ENCODE measurements around the gene DCLK1.
A peak's percentile ranks its signal among the peaks of the same experiment; 100 is the strongest.

DCLK1 gene

GRCh38 chr13:35744144-35744543, 387.0 kb downstream of the DCLK1 start:
- DNase-seq (ENCODE audit: low spot score): no peak

GRCh38 chr13:35743165-35743564, 388.0 kb downstream of the DCLK1 start:
- no peak for DNase-seq (ENCODE audit: low spot score)

- DNase-seq (ENCODE audit: low spot score): no peak
Measured at GRCh38 chr13:35741657-35742056, 389.5 kb downstream of the DCLK1 start.

GRCh38 chr13:35736876-35737275, 394.3 kb downstream of the DCLK1 start:
- no peak for DNase-seq (ENCODE audit: low spot score)

GRCh38 chr13:35733827-35734226, 397.4 kb downstream of the DCLK1 start:
- no peak for DNase-seq (ENCODE audit: low spot score)

GRCh38 chr13:35732565-35732964, 398.6 kb downstream of the DCLK1 start:
- no peak for DNase-seq (ENCODE audit: low spot score)

GRCh38 chr13:35731471-35731870, 399.7 kb downstream of the DCLK1 start:
- no peak for DNase-seq (ENCODE audit: low spot score)

- no peak for DNase-seq (ENCODE audit: low spot score)
Measured at GRCh38 chr13:35729926-35730627, 401.1 kb downstream of the DCLK1 start.

GRCh38 chr13:35727881-35728280, 403.3 kb downstream of the DCLK1 start:
- DNase-seq (ENCODE audit: low spot score): no peak

- DNase-seq (ENCODE audit: low spot score): no peak
Measured at GRCh38 chr13:35724446-35724845, 406.7 kb downstream of the DCLK1 start.

- no peak for DNase-seq (ENCODE audit: low spot score)
Measured at GRCh38 chr13:35723821-35724220, 407.4 kb downstream of the DCLK1 start.

- no peak for DNase-seq (ENCODE audit: low spot score)
Measured at GRCh38 chr13:35723053-35723461, 408.1 kb downstream of the DCLK1 start.

- no peak for DNase-seq (ENCODE audit: low spot score)
Measured at GRCh38 chr13:35722458-35723052, 408.6 kb downstream of the DCLK1 start.

GRCh38 chr13:35720690-35721554, 410.3 kb downstream of the DCLK1 start:
- DNase-seq (ENCODE audit: low spot score): peak; percentile 83

GRCh38 chr13:35720290-35720689, 410.9 kb downstream of the DCLK1 start:
- no peak for DNase-seq (ENCODE audit: low spot score)

Data from AG08396 (cell line).